Measurements from ENCODE around the gene MRPS7. TPM values are rescaled to one million over a fixed set of nuclear protein-coding genes. Genes with fewer than 3 reads are reported as not detected.
"Not testable (repeated sequence)": the region's sequence is repeated elsewhere in the genome, so short reads cannot be mapped to it uniquely, and the experiment has no call there.

The MRPS7 gene
- total RNA-seq, 2 donors from 2014 or later, result 81.0 to 82.5 TPM

DNA sequence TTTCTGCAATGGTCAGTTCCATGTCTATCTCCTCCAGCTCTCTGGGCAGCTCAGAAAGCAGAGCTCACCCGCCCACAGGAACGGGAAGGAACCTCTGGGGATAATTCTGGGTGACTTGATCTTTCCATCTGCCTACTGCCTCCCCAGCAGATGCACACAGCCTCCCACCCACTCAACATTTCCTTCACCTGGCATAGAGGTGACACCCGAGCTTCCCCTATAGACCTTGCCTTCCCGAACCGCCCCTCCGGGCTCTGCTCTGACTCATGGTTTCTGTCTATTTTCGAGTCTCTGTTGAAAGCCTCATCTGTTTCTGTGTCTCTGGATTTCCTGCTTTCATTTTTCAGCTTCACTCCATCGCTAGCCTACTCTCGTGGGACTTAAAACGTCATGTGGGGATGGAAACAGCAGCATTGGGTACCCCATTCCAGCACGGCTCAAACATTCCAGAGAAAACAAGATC lies 11.6 kb upstream of the MRPS7 start:
- H3K9me3 Mint-ChIP-seq, result peaks cover 14% of the 10 kb centered on the region
- no peak overlapping the region for H3K4me3 Mint-ChIP-seq
- H3K36me3 Mint-ChIP-seq (ENCODE audit: low read depth), result peaks cover 41% of the 10 kb centered on the region
- H3K36me3 ChIP-seq (ENCODE audit: control insufficient read depth, insufficient read depth, low read length), result peaks cover 14% of the 10 kb centered on the region
- TF ChIP-seq, protein P1, sequence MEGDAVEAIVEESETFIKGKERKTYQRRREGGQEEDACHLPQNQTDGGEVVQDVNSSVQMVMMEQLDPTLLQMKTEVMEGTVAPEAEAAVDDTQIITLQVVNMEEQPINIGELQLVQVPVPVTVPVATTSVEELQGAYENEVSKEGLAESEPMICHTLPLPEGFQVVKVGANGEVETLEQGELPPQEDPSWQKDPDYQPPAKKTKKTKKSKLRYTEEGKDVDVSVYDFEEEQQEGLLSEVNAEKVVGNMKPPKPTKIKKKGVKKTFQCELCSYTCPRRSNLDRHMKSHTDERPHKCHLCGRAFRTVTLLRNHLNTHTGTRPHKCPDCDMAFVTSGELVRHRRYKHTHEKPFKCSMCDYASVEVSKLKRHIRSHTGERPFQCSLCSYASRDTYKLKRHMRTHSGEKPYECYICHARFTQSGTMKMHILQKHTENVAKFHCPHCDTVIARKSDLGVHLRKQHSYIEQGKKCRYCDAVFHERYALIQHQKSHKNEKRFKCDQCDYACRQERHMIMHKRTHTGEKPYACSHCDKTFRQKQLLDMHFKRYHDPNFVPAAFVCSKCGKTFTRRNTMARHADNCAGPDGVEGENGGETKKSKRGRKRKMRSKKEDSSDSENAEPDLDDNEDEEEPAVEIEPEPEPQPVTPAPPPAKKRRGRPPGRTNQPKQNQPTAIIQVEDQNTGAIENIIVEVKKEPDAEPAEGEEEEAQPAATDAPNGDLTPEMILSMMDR (conservative IDR thresholded peaks at IDR 0.05), result no peak
- 90 to 94% methylated on average over 11 of the region's 11 CpGs for WGBS, 2 experiments (ENCODE audit: insufficient coverage in 1 of 2, insufficient read length in 1 of 2)
- H3K27ac ChIP-seq (ENCODE audit: low read depth, low read length), result no peak overlapping the region
- H3K27me3 ChIP-seq (ENCODE audit: control insufficient read depth, insufficient read depth, low read length, poor library complexity, severe bottlenecking), result no peaks in the 10 kb centered on the region
- no peak for DNase-seq
- no peak overlapping the region for H3K4me3 ChIP-seq (ENCODE audit: low read length)
- no peaks in the 10 kb centered on the region for H3K27me3 Mint-ChIP-seq (ENCODE audit: insufficient read depth)
- peaks cover 42% of the 10 kb centered on the region for H3K4me1 Mint-ChIP-seq
- peak overlapping the region; percentile 5 for H3K27ac Mint-ChIP-seq
- no peaks in the 10 kb centered on the region for H3K9me3 ChIP-seq (ENCODE audit: control insufficient read depth, low read length)
- no peak overlapping the region for H3K9ac ChIP-seq (ENCODE audit: extremely low read depth, low read length, poor library complexity, severe bottlenecking)
- no peaks in the 10 kb centered on the region for H3K4me1 ChIP-seq (ENCODE audit: control insufficient read depth, insufficient read depth, low read length)

DNA sequence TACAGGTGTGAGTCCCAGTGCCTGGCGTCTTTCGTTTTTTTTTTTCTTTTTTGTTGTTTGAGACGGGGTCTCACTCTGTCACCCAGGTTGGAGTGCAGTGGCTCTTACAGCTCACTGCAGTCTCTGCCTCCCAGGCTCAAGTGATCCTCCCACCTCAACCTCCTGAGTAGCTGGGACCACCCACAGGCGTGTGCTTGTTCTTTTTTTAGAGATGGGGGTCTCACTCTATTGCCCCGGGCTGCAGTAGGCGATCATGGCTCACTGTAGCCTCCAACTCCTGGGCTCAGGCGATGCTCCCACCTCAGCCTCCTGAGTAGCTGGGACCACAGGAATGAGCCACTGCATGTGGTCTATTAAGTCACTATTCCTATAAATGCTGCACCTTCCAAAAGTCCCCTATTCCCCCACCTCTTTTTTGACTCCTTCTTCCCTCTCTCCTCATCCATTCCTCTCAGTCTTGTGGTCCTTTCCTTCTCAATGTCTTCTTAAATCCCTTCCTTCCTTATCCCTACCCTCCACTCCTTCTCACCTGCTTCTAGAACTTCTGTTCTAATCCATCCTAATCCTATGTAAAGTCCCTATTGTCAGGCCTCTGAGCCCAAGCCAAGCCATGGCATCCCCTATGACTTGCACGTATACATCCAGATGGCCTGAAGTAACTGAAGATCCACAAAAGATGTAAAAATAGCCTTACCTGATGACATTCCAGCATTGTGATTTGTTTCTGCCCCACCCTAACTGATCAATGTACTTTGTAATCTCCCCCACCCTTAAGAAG lies 9.5 kb upstream of the MRPS7 start:
- Histone ChIP-seq H3K9me3 (ENCODE audit: control insufficient read depth, low read length) (no peaks in the 10 kb centered on the region), H3K27ac (ENCODE audit: low read depth, low read length) (no peak overlapping the region), H3K27me3 (ENCODE audit: control insufficient read depth, insufficient read depth, low read length, poor library complexity, severe bottlenecking) (no peaks in the 10 kb centered on the region), H3K36me3 (ENCODE audit: control insufficient read depth, insufficient read depth, low read length) (no peaks in the 10 kb centered on the region), H3K4me1 (ENCODE audit: control insufficient read depth, insufficient read depth, low read length) (no peaks in the 10 kb centered on the region), H3K4me3 (ENCODE audit: low read length) (no peak overlapping the region), H3K9ac (ENCODE audit: extremely low read depth, low read length, poor library complexity, severe bottlenecking) (no peak overlapping the region)
- TF ChIP-seq, protein P1 (conservative IDR thresholded peaks at IDR 0.05), result no peak
- H3K4me1 Mint-ChIP-seq, result peaks cover 55% of the 10 kb centered on the region
- H3K4me3 Mint-ChIP-seq, result no peak overlapping the region
- H3K9me3 Mint-ChIP-seq, result peaks cover 14% of the 10 kb centered on the region
- no peak overlapping the region for H3K27ac Mint-ChIP-seq
- peaks cover 24% of the 10 kb centered on the region for H3K36me3 Mint-ChIP-seq (ENCODE audit: low read depth)
- DNase-seq, result no peak
- H3K27me3 Mint-ChIP-seq (ENCODE audit: insufficient read depth), result no peaks in the 10 kb centered on the region
- 92 to 96% methylated on average over 5 to 8 of the region's 8 CpGs for WGBS, 2 experiments (ENCODE audit: insufficient coverage in 1 of 2, insufficient read length in 1 of 2)

- Mint-ChIP-seq H3K36me3 (ENCODE audit: low read depth) (peaks cover 16% of the 10 kb centered on the region), H3K9me3 (peaks cover 14% of the 10 kb centered on the region), H3K27ac (peak overlapping the region; percentile 11), H3K4me1 (peaks cover 64% of the 10 kb centered on the region)
- H3K4me1 ChIP-seq (ENCODE audit: control insufficient read depth, insufficient read depth, low read length); H3K9ac ChIP-seq (ENCODE audit: extremely low read depth, low read length, poor library complexity, severe bottlenecking); H3K9me3 ChIP-seq (ENCODE audit: control insufficient read depth, low read length); H3K27ac ChIP-seq (ENCODE audit: low read depth, low read length); H3K27me3 ChIP-seq (ENCODE audit: control insufficient read depth, insufficient read depth, low read length, poor library complexity, severe bottlenecking); H3K27me3 Mint-ChIP-seq (ENCODE audit: insufficient read depth); H3K36me3 ChIP-seq (ENCODE audit: control insufficient read depth, insufficient read depth, low read length); H3K4me3 Mint-ChIP-seq; DNase-seq; H3K4me3 ChIP-seq (ENCODE audit: low read length): not testable (repeated sequence)
- 94 to 100% methylated on average over 3 to 9 of the region's 11 CpGs for WGBS, 2 experiments (ENCODE audit: insufficient coverage in 1 of 2, insufficient read length in 1 of 2)
Observed at GRCh38 chr17:75255954-75256698, 5.6 kb upstream of the MRPS7 start.

DNA sequence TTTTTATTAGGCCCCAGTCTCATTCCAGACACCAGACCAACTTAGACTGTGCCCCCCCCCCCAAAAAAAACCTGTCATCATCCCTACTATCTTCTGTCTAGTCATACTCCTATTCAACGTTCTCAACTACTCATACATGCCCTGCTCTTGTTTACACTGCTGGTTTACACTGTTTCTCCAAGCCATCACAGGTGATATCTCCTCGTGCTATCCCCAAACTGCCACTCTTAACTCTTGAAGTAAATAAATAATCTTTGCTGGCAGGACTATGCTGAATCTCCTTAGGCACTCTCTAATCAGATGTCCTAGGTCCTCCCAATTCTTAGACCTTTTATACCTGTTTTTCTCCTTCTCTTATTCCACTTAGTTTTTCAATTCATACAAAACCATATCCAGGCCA lies 4.5 kb upstream of the MRPS7 start:
- H3K27me3 Mint-ChIP-seq (ENCODE audit: insufficient read depth); DNase-seq; H3K27ac ChIP-seq (ENCODE audit: low read depth, low read length); H3K4me1 ChIP-seq (ENCODE audit: control insufficient read depth, insufficient read depth, low read length); H3K27me3 ChIP-seq (ENCODE audit: control insufficient read depth, insufficient read depth, low read length, poor library complexity, severe bottlenecking); H3K4me3 ChIP-seq (ENCODE audit: low read length); H3K4me3 Mint-ChIP-seq; H3K9me3 ChIP-seq (ENCODE audit: control insufficient read depth, low read length); H3K27ac Mint-ChIP-seq; H3K36me3 ChIP-seq (ENCODE audit: control insufficient read depth, insufficient read depth, low read length); H3K9ac ChIP-seq (ENCODE audit: extremely low read depth, low read length, poor library complexity, severe bottlenecking): not testable (repeated sequence)
- 69% methylated on average over 2 of the region's 2 CpGs; no CpG with 5 or more reads in 1 of the 2 experiments for WGBS, 2 experiments (ENCODE audit: insufficient coverage in 1 of 2, insufficient read length in 1 of 2)
- Mint-ChIP-seq H3K36me3 (ENCODE audit: low read depth) (peaks cover 15% of the 10 kb centered on the region), H3K4me1 (peaks cover 63% of the 10 kb centered on the region), H3K9me3 (peaks cover 14% of the 10 kb centered on the region)

Measured in endodermal cell (in vitro differentiated cells).